Body of pancreas (tissue), 4 donors: ENCODE results near the gene NREP.

Experiments used
- CTCF ChIP-seq, 7 experiments: fragments of 450-650 bp in 4 of 7; fragments of 200-600 bp in 3 of 7; sonication (generic) in 3 of 7; IDR thresholded peaks; one replicate each; pipeline ENCODE4 v1.5.1; 2016 to 2019; ENCODE audit warnings: antibody characterized with exemption in 7 of 7
- POLR2A ChIP-seq, 3 donors: fragments of 450-650 bp; IDR thresholded peaks; one replicate each; pipeline ENCODE4 v1.6.1; 2016; ENCODE audit warnings: antibody characterized with exemption in 3 of 3, mild to moderate bottlenecking in 2 of 3

- TF ChIP-seq CTCF (IDR thresholded peaks at IDR 0.05) (no peak), POLR2A (IDR thresholded peaks at IDR 0.05) (no peak)
Observed at GRCh38 chr5:111764019-111764418, 7.0 kb upstream of the NREP start.
